Activated CD4-positive, alpha-beta T cell treated with anti-CD3 and anti-CD28 coated beads, Interleukin-2, amount 10 ng/mL, durations not matched to agents 24 days and 14 days (primary cell): Measurements from ENCODE around the gene PITPNM1. TPM values are rescaled to one million over a fixed set of nuclear protein-coding genes. Genes with fewer than 3 reads are reported as not detected.

ENCODE experiments used
- DNase-seq: peaks from one replicate; pipeline ENCODE4 v3.0.0; 2022
- H3K27ac Mint-ChIP-seq: one replicate; pipeline ENCODE4 v1.8.0; 2022; ENCODE audit warnings: mild to moderate bottlenecking, mixed read lengths
- H3K27me3 Mint-ChIP-seq: one replicate; pipeline ENCODE4 v1.8.0; 2022; ENCODE audit warnings: mixed read lengths
- H3K36me3 Mint-ChIP-seq: one replicate; pipeline ENCODE4 v1.8.0; 2022; ENCODE audit warnings: low read depth, mild to moderate bottlenecking, mixed read lengths
- H3K4me1 Mint-ChIP-seq: one replicate; pipeline ENCODE4 v1.8.0; 2021; ENCODE audit warnings: mixed read lengths
- H3K4me3 Mint-ChIP-seq: one replicate; pipeline ENCODE4 v1.8.0; 2022; ENCODE audit warnings: mild to moderate bottlenecking, moderate library complexity, mixed read lengths
- H3K9me3 Mint-ChIP-seq: one replicate; pipeline ENCODE4 v1.8.0; 2021; ENCODE audit warnings: mixed read lengths
- intact Hi-C: fragments of 100-400 bp; cut with micrococcal nuclease; formaldehyde crosslinking; loops from one replicate; pipeline ENCODE4 v1.15.1; 2023
- total RNA-seq: library from RNA; stranded (reverse); gene quantifications from 2 replicates; pipeline ENCODE4 v1.2.3, GENCODE V29; 2022

Gene PITPNM1
- total RNA-seq, 1 donor from 2014 or later, result 128 TPM

- Mint-ChIP-seq H3K27ac (no peak overlapping the region), H3K27me3 (peaks cover 2% of the 10 kb centered on the region), H3K9me3 (peaks cover 15% of the 10 kb centered on the region), H3K4me3 (no peak overlapping the region), H3K36me3 (no peaks in the 10 kb centered on the region), H3K4me1 (no peaks in the 10 kb centered on the region)
- no peak for DNase-seq
- intact Hi-C loops, result no loop called here
These were observed 30.4 kb upstream of the PITPNM1 start for GRCh38 chr11:67535561-67535960.

- intact Hi-C loops, result no loop called here
- H3K27ac Mint-ChIP-seq, result no peak overlapping the region
- no peaks in the 10 kb centered on the region for H3K4me1 Mint-ChIP-seq
- no peak for DNase-seq
- no peaks in the 10 kb centered on the region for H3K36me3 Mint-ChIP-seq
- peaks cover 15% of the 10 kb centered on the region for H3K9me3 Mint-ChIP-seq
- peaks cover 4% of the 10 kb centered on the region for H3K27me3 Mint-ChIP-seq
- no peak overlapping the region for H3K4me3 Mint-ChIP-seq
These were observed 29.0 kb upstream of the PITPNM1 start for GRCh38 chr11:67534070-67534679.

DNA sequence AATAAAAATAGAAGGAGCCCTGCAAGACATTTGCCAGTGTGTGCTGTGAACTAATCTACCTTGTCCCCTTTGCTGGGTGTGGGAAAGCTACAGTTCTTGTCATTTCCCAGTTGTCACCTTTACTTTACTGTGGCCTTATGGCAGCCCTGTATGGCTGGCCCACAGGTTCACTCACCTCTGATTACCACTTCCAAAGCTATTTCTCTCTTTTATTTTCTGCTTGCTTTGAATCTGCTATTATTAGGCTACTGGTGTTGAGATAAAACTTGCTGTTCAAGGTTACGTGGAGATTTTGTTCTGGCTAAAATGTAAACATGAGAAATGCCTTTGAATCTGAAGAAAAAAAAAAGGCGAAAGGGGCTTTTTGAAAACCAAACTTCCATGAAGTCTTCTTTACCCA, 27.7 kb upstream of the PITPNM1 start:
- no peaks in the 10 kb centered on the region for H3K36me3 Mint-ChIP-seq
- H3K27me3 Mint-ChIP-seq, result peaks cover 6% of the 10 kb centered on the region
- peaks cover 15% of the 10 kb centered on the region for H3K9me3 Mint-ChIP-seq
- no peak overlapping the region for H3K4me3 Mint-ChIP-seq
- intact Hi-C loops, result no loop called here
- no peak overlapping the region for H3K27ac Mint-ChIP-seq
- DNase-seq, result no peak
- H3K4me1 Mint-ChIP-seq, result no peaks in the 10 kb centered on the region

DNA sequence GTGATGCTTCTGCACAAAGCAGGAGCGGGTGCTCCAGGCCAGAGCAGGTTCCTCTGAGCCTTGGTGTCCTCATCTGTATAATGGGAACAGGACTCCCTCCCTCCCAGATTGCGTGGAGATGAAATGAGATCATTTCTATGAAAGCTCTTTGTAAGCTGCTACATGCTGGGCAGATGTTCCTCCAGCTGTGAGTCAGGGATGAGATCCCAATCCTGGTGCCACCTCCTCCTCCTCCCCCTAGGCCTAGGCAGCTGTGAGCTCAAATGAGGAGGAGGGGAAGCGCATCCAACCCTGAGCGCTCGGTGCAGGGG, 25.1 kb upstream of the PITPNM1 start:
- no peak for DNase-seq
- no peaks in the 10 kb centered on the region for H3K4me1 Mint-ChIP-seq
- H3K27ac Mint-ChIP-seq, result no peak overlapping the region
- intact Hi-C loops, result no loop called here
- H3K36me3 Mint-ChIP-seq, result no peaks in the 10 kb centered on the region
- peaks cover 19% of the 10 kb centered on the region for H3K9me3 Mint-ChIP-seq
- H3K27me3 Mint-ChIP-seq, result peaks cover 10% of the 10 kb centered on the region
- H3K4me3 Mint-ChIP-seq, result no peak overlapping the region

DNA sequence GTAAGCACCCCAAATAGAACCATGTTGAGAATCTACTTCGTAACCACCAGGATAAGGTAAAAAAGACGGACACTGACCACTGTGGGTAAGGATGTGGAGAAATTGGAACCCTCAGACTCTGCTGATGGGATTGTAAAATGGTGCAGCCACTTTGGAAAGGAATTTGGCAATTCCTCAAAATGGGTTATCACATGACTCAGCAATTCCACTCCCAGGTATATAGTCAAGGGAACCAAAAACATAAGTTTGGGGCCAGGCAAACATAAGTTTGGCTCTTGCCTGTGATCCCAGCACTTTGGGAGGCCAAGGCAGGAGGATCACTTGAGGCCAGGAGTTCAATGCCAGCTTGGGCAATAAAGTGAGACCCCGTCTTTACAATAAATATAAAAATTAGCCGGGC, 23.2 kb upstream of the PITPNM1 start:
- Mint-ChIP-seq H3K36me3 (no peaks in the 10 kb centered on the region), H3K27me3 (peaks cover 10% of the 10 kb centered on the region), H3K9me3 (peaks cover 14% of the 10 kb centered on the region), H3K27ac (no peak overlapping the region), H3K4me1 (no peaks in the 10 kb centered on the region), H3K4me3 (no peak overlapping the region)
- no peak for DNase-seq
- intact Hi-C loops, result no loop called here

DNA sequence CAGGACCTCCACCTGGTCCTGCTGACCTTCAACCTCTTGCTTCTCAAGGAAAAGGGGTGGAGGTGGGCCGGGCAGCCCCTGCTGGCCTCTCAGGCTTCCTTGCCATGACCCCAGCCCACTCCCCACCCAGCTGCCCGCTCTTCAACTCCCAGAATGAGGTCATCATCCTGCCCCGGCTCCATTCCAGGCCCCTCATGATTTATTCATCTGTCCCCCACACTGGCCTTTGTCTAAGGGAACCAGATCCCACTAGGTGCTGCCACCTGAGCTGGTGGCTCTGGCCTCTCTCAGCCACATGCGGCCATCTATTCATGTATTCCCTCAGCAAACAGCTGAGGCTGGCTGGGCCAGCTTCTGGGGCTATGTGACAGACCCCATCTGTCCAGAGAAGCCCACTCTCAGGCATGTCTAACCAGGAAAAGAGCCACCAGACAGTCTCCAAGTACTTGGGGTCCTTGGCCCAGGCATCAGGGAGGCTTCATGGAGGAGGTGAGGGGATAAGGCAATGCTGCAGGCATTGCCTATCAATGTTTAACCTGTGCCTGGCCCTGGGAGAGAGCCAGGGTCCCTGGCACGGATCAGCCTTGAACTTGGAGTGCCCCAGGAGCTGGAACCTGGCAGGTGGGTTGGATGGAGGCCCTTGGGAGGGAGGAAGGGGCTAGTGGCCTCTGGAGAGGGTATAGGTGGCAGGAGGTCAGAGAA, 20.3 kb upstream of the PITPNM1 start:
- peaks cover 8% of the 10 kb centered on the region for H3K27me3 Mint-ChIP-seq
- H3K27ac Mint-ChIP-seq, result no peak overlapping the region
- intact Hi-C loops, result no loop called here
- H3K4me3 Mint-ChIP-seq, result no peak overlapping the region
- H3K4me1 Mint-ChIP-seq, result no peaks in the 10 kb centered on the region
- no peaks in the 10 kb centered on the region for H3K36me3 Mint-ChIP-seq
- no peak for DNase-seq
- H3K9me3 Mint-ChIP-seq, result peaks cover 4% of the 10 kb centered on the region

DNA sequence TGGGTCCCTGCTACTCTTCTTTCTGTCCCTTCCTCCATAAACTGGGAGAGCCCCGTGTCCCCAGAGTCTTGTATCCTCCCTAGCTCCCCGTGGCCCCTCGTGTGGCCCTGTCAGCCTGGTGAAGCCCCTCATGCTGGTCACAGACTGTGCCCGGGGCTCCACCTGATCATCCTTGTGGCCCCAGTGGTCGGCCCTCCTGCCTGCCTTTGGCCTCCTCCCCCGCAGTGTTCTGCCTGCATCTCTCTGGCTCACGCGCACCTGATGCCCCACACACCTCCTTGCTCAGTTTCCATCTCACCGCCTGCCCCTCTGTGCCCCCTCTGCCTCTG, 19.3 kb upstream of the PITPNM1 start:
- intact Hi-C loops, result no loop called here
- Mint-ChIP-seq H3K27me3 (peaks cover 8% of the 10 kb centered on the region), H3K36me3 (no peaks in the 10 kb centered on the region), H3K27ac (no peak overlapping the region), H3K4me3 (no peak overlapping the region), H3K4me1 (no peaks in the 10 kb centered on the region), H3K9me3 (peaks cover 4% of the 10 kb centered on the region)
- no peak for DNase-seq

DNA sequence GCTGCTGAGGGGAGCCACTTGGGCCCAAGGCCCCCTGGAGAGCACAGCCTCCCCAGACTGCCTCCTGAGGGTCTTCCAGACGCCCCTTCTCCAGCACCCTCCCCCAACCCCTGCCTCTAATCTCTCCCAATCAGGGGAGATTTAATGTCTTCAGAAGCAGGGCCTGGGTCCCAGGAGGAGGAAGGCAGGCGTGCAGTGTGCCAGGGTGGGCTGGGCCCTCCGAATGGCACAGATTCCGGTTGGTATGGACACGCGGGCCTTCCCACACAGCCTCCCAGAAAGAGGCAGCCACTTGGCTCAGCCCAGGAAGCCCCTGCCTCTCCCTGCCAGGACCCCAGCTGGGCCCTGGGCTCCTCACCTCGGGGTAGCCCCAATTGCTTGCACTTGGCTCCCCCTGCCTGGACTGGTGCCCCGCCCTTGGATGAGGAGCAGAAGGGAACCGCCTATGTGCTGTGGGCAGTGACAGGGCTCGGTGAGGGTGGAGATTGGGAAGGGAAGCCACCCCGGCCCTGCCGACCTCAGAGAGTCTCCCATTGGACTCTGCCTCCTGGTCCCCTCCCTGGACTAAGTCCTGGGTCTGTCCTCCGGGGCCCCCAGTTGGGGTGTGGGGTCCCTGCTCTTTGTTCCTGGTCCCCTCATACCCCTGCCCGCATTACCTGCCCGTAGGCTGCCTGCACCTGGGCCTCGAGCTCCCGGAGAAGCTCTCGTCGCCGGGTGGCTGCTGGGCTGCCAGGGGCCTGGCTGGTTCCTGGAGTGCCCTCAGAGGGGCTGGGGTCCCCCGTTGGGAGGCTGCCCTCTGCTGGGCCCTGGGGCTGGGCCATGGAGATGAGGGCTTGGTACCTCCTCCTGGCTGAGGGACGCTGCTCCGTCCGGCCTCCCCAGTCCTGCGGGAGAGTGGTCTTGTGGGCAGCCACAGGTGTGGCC, 18.7 kb upstream of the PITPNM1 start:
- no peaks in the 10 kb centered on the region for H3K36me3 Mint-ChIP-seq
- no peaks in the 10 kb centered on the region for H3K4me1 Mint-ChIP-seq
- intact Hi-C loops, result no loop called here
- H3K9me3 Mint-ChIP-seq, result peaks cover 4% of the 10 kb centered on the region
- no peak overlapping the region for H3K27ac Mint-ChIP-seq
- H3K27me3 Mint-ChIP-seq, result peaks cover 6% of the 10 kb centered on the region
- no peak for DNase-seq
- no peak overlapping the region for H3K4me3 Mint-ChIP-seq

DNA sequence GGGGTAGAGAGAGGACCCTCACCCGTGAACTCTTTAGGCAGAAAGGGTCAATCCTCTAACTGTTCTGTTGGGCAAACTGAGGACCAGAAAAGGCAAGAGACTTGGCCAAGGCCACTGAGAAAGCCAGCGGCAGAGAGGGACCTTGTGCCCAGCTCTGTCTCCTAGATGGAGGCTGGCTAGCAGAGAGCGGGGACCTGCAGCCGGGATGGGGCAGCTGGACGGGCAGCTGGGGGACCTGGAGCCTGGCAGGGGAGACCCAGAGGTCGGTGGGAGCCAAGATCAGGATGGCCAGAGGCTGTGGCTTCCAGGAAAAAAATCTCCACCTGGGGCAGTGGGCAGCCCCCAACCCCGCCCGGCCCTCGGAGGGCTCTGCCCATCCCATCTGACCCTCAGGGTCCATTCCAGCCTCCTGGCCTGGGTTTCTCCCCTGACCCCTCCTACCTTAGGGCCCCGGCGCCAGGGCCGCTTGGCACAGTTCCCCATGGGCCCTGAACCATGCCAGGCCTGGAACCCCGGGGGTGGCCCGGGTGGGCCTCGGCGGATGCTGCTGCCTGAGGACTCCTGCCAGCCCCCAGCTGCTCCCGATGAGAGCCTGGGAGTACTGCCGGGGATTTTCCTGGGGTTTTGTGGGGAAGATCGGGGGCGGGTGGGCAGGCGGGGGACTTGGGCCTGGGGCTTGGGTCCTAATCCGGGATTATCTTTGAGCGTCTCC, 17.8 kb upstream of the PITPNM1 start, which contains the start of gene CABP2:
TSS of gene CABP2 (minus strand) at position 603 of the 712 bp plus-strand sequence. CDS start at position 483, 120 bp downstream.
- H3K36me3 Mint-ChIP-seq, result no peaks in the 10 kb centered on the region
- intact Hi-C loops, result no loop called here
- H3K27ac Mint-ChIP-seq, result no peak within 1 kb of the TSS
- no peak within 1 kb of the TSS for H3K4me3 Mint-ChIP-seq
- peaks cover 4% of the 10 kb centered on the region for H3K27me3 Mint-ChIP-seq
- H3K4me1 Mint-ChIP-seq, result no peaks in the 10 kb centered on the region
- DNase-seq, result no peak
- H3K9me3 Mint-ChIP-seq, result peaks cover 4% of the 10 kb centered on the region

GRCh38 chr11:67522338-67522737, 17.2 kb upstream of the PITPNM1 start:
- DNase-seq, result no peak
- Mint-ChIP-seq H3K27me3 (peaks cover 2% of the 10 kb centered on the region), H3K27ac (no peak overlapping the region), H3K36me3 (no peaks in the 10 kb centered on the region), H3K9me3 (peaks cover 2% of the 10 kb centered on the region), H3K4me1 (no peaks in the 10 kb centered on the region), H3K4me3 (no peak overlapping the region)
- intact Hi-C loops, result no loop called here

GRCh38 chr11:67521924-67522323, 16.8 kb upstream of the PITPNM1 start:
- intact Hi-C loops, result no loop called here

DNA sequence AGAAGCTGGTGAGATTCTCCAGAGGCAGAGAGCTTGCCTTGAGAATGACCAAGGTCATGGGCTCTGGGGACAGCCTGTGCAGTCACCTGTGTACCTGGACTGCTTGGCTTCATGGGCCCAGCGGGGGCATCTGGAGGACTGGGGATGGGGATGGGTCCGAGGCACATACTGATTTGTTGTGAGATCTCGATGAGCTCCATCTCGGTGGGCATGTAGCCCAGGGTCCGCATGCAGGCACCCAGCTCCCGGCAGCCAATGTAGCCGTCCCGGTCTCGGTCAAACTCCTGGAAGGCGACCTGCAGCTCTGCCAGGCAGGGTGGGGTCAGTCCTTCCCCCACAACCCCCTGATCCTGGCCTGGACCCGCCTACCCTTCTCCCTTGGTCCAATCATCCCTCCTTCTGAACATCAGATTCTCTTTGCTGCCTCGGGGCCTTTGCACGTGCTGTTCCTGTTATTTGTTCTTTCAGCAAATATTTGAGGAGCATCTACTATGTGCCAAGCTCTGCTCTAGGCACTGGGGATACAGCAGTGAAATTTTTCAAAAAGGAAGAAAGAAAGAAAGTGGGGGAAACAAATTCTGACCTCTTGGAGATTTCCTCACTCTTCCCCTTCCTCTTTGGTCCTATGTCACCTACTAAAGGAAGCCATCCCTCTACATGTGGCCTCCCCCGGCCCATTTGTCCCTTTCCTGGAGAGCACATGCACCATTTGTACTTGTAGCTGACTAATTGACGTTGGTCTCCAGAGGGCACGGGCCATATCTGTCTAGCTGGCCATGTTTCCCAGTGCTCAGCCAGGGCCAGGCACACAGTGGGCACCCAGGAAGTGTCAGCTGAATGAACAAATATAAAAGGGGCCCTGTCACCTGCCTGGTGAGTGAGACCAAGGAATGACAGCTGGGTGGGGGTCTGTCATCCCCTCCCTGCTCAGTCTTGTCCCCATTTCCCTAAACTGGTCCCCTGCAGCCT, 16.0 kb upstream of the PITPNM1 start:
- H3K36me3 Mint-ChIP-seq, result no peaks in the 10 kb centered on the region
- H3K27ac Mint-ChIP-seq, result no peak overlapping the region
- intact Hi-C loops, result no loop called here
- H3K4me3 Mint-ChIP-seq, result no peak overlapping the region
- H3K4me1 Mint-ChIP-seq, result no peaks in the 10 kb centered on the region
- H3K27me3 Mint-ChIP-seq, result no peaks in the 10 kb centered on the region
- no peak for DNase-seq
- no peaks in the 10 kb centered on the region for H3K9me3 Mint-ChIP-seq

More at GRCh38 chr11:67521924-67522323, 16.8 kb upstream of the PITPNM1 start:
- no peaks in the 10 kb centered on the region for H3K36me3 Mint-ChIP-seq
- H3K4me3 Mint-ChIP-seq, result no peak overlapping the region
- no peaks in the 10 kb centered on the region for H3K9me3 Mint-ChIP-seq
- H3K27me3 Mint-ChIP-seq, result no peaks in the 10 kb centered on the region
- no peak for DNase-seq
- H3K27ac Mint-ChIP-seq, result no peak overlapping the region
- H3K4me1 Mint-ChIP-seq, result no peaks in the 10 kb centered on the region

GRCh38 chr11:67519726-67520125, 14.6 kb upstream of the PITPNM1 start:
- Mint-ChIP-seq H3K4me3 (no peak overlapping the region), H3K36me3 (no peaks in the 10 kb centered on the region), H3K27ac (no peak overlapping the region), H3K9me3 (no peaks in the 10 kb centered on the region), H3K27me3 (peaks cover 7% of the 10 kb centered on the region), H3K4me1 (no peaks in the 10 kb centered on the region)
- intact Hi-C loops, result no loop called here
- DNase-seq, result no peak
